Measurements from ENCODE around the gene ABCC4.
A peak's percentile ranks its signal among the peaks of the same experiment; 100 is the strongest.

Gene ABCC4

DNA sequence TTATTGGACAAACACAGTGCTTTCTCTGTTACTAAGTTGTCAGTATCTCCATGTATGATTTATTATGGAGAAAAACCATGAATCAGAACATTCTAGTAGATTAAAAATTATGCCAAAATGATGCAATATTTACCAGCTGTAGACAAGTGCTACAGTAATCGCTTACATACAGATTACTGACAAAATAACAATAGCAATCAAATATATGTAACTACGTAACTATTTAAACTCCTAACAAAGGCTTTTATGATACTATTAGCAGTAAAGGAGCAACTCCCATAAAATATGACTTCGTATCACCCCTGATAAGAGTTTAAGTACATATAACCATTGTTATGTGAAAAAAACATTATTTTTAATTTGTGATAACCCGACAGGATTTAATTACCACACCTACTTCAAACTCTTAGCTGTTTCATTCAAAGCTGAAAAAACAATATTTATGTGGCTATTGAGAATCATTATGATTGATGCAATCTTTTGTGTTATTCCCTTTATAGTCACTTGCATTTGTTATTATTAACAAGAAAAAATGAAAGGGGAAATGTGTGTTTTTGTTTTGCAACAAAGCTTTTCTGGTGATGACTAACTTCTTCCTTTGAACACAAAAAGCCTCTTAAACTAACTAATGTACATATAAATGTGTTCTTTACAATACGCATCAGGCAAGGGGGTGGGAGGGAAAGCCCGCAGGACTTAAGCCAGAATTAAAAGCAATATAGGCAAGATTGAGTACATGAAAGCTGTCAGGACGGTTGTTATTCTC lies 147.4 kb downstream of the ABCC4 start:
- peak; percentile 80 for DNase-seq

DNA sequence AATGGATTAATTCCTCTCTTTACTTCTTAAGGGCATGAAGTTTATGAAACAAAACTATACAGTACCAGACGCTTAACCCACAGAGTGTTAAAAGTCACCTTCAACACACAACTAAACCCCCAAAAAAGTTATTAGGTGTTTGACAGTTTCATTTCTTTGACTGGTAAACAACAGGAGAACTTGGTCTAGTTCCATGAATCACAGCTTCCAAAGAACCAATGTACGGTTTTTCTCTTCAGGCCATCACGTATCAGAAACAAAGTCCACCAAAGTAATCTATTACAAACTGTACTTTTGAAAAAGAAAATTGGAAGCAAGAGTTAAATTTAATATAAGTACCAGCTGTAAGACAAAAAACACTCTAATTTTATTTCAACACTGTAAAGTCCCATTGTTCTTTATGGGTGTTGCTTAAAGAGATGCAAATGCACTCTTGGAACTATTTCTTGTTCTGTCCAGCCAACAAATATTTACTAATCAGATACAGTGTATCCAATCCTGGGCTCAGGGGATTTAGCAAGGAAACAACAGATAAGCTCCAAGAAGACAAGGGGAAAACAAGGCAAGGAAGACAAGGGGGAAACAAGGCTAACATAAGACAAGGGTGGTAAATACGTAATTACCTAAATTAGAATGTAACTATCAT lies 149.2 kb downstream of the ABCC4 start:
- DNase-seq = no peak

DNA sequence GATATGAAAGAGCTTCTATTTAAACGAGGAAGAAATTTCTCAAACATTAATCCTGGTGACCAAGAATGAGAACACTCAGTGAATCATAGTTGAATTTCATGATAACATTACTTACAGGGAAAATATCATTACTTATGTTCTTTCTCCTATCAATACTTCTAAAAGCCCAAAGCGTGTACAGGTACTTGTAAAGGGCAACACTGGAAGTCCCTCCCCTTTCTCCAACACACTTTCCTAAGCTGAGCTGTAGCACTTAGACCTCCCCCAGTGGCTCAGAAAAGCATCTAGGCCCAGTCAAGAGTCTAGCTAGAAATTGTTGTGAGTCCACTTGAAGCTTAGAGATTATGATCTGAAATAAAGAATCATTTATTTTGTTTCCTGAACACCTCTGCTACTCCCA lies 150.7 kb downstream of the ABCC4 start:
- DNase-seq = no peak

DNA sequence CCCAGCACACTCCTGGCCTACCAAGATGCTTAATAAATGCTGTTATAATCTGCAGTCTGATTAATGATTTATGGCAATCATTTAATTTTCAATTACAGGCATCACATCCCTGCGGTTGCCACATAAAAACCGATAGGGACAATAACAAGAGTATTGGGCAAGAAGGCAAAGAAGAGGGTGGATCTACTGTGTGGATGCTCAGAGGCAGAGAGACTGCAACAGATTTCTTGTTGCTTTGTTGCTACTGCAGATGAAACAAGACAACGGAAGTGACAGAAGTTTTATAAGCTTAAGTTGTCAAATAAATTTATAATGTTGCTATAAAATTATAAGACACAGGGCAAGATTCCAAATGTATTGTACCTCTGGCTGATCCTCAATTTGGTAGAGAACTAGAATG lies 154.8 kb downstream of the ABCC4 start:
- no peak for DNase-seq

DNA sequence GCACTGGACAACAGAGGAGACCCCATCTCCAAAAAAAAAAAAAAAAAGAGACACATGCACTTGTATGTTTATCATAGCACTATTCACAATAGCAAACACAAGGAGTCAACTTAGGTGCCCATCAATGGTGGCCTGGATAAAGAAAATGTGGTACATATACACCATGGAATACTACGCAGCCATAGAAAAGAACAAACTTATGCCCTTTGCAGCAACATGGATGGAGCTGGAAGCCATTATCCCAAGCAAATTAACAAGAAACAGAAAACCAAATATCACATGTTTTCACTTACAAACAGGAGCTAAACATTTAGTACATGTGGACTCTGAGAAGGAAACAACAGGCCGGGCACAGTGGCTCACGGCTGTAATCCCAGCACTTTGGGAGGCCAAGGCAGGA lies 155.7 kb downstream of the ABCC4 start:
- no peak for DNase-seq

DNA sequence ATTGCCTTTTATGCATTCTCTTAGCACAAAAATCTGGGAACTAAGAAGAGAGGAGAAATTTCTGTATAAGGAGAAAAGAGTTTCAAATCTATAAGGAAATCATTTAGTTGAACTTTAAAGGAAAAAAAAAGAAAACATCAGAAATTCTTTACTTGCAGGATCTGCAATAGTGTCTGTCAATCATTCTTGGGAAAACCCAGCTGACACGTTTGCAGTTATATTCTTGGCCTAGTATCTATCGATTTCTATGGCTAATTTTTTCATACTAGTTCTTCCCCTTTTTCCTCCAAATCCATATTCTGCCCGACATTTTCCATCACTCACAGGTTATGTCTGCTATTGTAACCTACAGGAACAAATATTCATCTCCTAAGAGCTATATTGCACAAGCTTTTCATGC lies 160.7 kb downstream of the ABCC4 start:
- DNase-seq = no peak

DNA sequence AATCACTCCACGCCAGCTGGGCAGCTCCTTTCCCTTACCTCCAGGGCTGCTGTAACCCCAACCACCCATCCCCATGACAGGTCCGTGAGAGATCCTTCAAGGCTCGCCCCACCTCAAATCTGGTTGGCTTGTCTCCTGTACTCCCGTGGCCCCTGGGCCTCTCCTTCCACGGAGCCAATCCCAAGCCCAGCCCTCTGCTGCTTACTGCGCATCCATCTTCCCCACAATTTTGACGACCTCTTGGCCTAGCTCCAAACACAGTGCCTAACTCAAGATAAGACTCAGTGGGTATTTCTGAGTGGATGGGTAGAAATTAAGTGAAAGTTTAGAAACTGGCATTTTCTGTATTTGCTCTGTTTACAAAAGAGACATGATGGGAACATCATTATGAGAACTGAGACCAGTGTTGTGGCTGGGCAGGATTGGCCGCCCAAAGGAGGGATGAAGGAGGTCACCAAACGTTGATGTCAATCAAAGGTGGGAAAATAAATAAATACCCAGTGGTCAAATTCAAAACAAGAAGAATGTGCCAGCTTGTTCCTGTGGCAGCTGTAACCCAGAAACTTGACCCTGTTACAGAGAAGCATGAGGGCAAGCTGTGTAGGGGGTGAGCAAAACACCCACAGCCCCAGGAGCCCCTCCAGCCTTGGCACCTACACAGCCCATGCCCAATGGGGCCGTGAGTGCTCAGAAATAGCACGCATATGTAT lies 162.2 kb downstream of the ABCC4 start:
- no peak for DNase-seq

DNA sequence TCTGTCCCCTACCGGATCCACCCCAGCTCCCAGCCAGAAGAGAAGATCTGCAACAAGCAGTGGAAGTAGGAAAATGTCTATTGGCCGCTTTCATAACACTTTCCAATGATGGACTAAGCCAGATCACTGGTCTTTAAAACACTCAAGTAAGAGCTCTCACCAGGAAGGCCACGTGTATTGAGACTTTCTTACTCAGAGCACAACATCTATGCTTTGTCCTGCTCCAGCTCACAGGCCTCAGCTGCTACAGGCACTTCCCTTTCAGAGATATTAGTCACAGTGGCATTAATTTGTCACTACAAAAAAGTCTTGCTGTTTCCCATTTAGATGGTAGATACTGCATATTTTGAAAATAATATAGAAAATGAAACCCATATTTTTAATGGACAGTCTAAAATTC lies 164.2 kb downstream of the ABCC4 start:
- DNase-seq = peak; percentile 69

DNA sequence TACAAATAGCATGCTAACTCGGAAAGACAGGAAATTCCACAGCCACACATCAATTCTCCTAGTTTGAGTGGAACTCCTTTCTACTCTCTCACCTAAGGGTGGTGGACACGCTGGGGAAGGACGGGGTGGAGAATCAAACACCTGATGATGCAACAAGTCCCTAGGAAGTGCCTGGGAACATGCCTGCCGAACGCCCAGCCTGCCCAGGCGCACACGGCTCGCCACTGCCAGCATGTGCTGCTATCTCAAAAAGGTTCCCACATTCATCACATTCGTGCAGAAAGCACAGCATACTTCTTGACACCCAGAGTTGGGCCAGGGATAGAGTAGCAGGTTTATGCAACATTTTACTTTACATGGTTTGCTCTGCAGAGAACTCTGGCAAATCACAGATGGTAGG lies 164.6 kb downstream of the ABCC4 start:
- no peak for DNase-seq

DNA sequence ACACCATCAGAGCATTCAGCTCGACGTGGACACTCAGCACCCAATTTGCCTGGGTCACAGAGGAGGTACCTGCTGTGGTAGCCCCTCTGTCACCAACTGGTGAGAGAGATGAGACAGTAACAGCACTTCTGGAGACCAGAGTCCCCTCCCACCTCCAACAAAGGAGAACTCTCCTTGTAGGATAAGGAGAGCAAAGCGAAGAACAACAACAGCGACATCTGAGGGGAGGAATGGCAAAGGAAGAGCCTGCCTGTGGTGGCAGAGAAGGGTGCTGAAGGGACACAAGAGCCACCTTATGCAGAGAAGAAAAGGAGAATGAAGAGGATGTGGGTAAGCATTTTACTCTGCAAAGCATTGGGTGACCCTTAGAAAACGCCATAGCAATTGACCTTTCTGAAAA lies 167.8 kb downstream of the ABCC4 start:
- no peak for DNase-seq

DNA sequence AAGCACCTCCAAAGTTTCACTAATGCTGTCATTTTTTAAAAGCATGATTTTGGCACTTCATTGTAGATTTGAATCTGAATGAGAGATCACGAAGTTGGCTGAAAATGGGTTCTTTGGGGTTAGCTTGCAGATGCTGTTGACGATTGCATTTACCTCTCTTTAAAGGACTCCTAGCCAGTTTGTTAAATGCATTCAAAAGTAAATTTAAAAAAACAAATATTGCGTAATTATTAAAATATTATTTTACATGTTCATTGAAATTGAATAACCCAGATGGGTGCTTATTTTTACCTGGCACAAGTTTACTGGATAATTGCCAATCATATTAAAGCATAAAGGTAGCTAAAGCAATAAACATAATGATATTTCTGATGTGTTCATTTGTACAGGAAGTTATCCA lies 172.2 kb downstream of the ABCC4 start:
- no peak for DNase-seq

DNA sequence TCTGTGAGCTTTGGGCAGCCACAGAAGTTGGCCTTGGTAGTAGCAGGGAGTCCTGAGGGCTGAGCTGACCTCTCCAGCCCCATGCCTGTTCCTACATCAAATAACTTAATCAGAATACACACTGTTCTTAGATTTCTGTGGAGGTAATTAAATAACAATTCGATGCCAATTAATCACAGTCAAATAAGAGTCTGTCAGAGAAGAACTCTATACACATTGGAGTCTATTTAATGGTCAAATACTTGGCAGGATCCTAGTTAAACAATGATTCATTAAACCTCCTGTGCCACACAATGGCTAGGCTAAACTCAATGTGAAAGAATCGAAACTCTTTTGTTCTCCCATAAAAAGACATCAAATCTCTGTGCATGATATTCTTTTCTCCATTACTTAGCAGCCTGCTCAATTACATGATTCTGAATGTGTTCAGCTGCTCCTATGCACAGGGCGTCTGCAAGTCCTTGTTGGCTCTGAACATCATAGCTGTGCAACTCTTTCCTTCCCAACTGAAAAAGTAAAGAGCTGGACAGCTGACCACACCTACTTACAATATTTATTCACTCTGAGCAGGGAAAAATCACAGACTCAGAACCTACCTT lies 173.1 kb downstream of the ABCC4 start:
- DNase-seq = no peak

DNA sequence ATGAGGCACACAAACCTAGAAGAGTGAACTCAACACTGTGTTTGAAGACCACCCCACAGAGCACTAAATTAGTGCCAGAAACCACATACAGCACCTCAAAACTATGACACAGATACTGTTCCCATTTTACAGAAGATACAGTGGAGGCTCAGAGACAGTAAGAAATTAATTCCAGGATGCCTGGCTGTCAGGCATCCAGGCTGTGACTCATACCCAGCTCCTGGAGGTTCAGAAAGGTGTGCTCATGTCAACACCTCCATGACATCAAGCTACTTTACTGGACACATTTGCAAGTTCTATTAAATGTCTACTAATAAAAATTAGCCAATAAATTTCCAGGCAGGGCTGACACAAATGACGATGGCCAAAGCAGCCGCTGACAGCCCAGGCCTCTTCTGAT lies 176.3 kb downstream of the ABCC4 start:
- DNase-seq = no peak

DNA sequence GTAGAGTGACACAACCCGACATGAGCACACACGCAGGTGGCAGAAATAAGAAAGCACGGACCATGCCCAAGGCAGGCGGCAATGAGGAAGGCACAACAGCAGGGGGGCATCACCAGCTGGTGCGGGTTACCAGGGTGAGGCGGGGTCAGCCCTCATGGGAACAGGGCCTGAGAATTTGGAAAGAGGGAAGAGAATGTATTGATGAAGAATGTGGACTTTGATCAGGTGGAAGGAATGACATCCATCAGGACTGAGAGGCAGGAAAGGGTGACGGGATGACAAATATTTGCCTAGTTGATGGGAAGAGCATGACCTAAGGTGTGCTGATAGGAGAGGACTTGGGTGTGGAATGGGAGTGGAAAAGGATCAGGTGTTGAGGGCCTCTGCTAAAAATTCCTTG lies 177.5 kb downstream of the ABCC4 start:
- DNase-seq = no peak

DNA sequence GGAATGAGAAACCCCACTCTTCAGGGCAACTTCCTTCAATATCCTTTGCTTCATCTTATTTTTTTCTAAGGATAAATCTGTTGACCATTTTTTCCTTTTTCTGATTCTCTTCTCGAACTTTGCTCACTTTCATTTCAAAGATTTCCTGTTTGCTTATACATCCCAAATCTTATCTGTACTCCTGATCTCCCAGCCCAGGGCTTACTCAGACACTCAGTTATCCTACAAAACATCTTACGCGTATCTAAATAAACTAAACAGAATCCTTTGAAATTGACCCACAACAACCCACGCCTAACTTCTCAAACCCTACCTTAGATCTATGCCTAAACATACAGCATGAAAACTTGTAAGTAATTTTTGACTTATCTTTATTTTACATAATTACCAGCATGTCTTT lies 179.2 kb downstream of the ABCC4 start:
- DNase-seq = no peak

DNA sequence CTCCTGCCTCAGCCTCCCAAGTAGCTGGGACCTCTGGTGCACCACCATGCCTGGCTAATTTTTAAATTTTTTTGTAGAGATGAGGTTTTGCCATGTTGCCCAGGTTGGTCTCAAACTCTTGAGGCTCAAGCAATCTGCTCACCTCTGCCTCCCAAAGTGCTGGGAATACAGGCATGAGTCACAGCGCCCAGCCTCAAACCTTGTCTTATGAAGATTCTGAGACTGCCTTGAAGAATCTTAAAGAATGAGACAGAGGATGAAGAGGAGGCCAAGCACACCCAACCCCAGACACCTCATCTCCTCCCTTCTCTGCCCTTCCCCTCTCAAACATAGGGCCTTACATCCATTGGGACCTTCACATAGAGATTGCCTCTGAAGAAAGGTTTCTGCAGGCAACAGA lies 179.7 kb downstream of the ABCC4 start:
- DNase-seq = no peak

DNA sequence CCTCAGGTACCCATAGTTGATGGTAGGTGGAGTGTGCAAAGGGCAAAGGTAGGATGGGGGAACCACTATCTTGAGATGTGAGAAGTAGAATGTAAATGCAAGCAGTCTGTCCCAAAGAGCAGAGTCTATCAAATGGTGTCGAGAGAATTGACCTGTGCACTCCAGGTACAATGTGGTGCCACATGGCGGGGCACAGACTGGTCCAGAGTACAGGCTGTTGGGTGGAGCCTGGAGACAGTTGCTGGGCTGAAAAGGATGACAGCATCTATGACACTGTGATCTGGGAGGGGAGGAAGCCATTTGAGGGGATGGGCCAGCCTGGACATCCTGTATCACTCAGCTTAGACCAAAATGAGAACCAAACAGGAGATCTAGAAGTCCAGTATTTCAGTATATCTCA lies 180.6 kb downstream of the ABCC4 start:
- no peak for DNase-seq

DNA sequence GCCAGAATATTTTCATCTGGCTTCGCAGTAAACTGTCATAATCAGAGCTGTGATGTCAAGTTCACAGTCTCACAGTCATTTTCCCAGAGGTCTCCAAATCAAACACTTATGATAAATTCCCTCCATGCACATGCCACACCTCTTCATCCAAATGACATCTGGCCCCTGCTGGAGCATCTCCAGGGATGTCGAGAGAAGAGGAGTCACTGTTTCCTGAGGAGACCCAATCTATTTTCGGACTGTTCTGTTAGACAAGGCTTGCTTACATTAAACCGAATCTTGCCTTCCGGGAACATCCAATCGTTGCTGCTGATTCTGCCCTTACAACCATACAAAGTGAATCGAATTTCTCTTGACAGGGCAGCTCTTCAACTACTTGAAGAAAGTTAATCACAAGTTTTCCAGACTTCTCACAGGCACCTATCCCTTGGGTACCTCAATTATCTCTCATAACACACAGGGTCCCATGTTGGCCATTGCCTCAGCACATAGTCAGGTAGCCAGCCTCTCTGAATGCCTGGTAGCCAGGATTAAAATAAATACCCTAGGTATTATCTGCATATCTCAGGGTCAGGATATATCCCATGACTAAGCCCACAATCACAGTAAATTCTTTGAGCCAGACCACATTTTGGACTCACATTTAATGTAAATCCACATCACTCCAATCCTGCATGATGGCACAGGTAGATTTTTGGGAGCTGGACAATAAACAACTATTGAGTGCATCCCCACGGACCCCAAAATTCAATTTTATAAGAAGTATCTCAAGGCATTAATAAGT lies 182.5 kb downstream of the ABCC4 start:
- no peak for DNase-seq

DNA sequence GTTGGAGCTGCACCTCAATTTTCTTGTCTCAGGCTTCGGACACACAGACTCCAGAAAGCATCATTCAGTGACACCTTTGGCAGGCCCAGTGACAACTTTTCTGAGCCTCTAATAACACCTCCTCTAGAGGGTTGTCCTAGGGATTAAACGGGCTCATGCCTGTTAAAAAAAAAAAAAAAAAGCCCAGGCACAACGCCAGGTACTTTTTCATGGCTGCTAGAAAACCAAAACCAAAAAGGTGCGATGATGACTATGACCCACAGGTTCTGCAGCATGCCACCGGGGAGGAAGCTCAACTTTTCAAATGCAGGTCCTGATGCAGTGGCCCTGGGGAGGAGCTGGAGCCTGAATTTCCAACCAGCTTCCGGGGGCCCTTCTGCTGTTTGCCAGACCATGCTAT lies 184.2 kb downstream of the ABCC4 start:
- DNase-seq = no peak

DNA sequence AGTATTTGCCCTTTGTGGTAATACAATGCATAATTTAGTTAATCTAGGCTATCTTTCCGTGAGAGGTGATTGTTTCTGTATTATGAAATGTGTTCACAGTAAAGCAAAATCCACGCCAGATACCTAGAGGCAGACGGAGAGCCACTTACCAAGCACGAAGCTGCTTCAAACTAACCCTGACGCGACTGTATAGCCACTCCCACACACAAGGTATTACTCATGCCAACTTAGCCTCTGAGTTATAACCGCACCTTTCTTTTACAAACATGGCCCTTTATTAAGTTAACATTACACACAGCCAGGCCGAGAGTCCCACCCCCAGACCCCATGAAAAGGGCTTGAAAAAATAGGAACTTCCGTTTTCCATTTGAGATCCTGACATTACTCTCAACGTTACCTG lies 185.7 kb downstream of the ABCC4 start:
- DNase-seq = no peak

DNA sequence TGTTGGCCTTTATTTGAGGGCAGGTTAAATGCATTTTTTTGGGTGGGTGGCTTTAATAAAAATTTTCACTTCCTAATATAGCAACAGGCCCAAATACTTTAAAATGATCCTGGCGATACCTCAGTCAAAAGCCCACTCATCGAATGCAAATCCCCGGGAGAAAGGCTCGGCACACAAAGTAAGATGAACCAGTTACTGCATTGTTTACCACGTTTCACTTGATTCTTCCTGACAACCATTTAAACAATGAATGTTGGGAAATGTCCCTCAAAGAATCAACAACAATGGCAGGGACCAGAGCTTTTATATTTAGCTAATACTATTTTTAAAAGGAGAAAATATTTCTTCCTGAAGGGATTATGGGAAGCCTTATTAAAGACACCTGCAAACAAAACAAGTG lies 187.7 kb downstream of the ABCC4 start:
- no peak for DNase-seq

DNA sequence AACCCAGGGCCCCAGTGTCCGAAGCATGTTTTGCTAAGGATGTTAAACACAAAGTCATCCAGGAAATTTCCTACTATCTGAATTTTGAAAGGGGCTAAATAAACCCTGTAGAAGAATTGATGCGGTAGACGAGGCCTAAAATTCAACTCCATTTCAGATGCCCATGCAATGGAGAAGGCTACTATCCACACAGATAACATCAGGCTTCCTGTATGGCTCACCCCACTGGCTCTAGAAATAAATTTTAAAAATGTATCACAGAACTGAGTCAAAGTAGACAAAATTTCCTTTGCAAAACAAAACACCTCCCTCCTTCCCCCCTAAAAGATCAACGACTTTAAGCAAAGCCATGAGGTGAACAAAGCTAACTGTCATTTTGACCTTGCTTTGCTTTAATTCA lies 188.4 kb downstream of the ABCC4 start:
- no peak for DNase-seq

DNA sequence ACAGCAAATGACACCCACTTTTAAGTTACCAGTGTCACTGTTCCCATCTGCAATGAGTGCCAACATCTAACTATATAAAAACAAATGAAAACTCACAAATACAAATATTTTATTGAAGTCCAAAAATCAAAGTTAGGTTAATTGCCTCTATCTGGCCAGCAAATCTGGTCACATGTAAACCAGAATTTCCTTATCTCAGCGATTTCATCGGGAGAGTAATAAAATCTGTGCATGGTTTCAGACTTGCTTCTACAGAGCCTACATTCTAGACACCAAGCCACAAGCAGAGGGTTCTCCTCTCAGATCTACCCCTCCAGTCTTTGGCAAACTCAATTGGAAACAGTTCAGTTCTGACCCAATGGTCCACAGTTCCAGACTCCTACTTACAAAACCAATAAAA lies 189.6 kb downstream of the ABCC4 start:
- DNase-seq = no peak
